Hepatocyte (in vitro differentiated cells): ENCODE measurements around the gene ENOSF1. TPM values are rescaled to one million over a fixed set of nuclear protein-coding genes. Genes with fewer than 3 reads are reported as not detected.

Experiments used
- DNase-seq: peaks from one replicate; pipeline ENCODE4 v3.0.0-alpha.2; 2016; ENCODE audit warnings: low spot score
- H2AFZ ChIP-seq: fragments of 200-600 bp; sonication (generic); 2 replicates; pipeline ENCODE4 v1.6.0; 2016; ENCODE audit warnings: antibody characterized with exemption, mild to moderate bottlenecking
- H3K27ac ChIP-seq: fragments of 200-600 bp; sonication (generic); 2 replicates; pipeline ENCODE4 v1.5.1; 2016; ENCODE audit warnings: mild to moderate bottlenecking
- H3K27me3 ChIP-seq: fragments of 200-600 bp; sonication (generic); 2 replicates; pipeline ENCODE4 v1.6.1; 2016
- H3K36me3 ChIP-seq: fragments of 200-600 bp; sonication (generic); replicated peaks from 2 replicates; pipeline ENCODE4 v1.5.1; 2016; ENCODE audit warnings: low read depth; ENCODE audit not compliant: insufficient read depth
- H3K4me1 ChIP-seq: fragments of 200-600 bp; sonication (generic); 2 replicates; pipeline ENCODE4 v1.5.1; 2016; ENCODE audit warnings: mild to moderate bottlenecking, moderate library complexity; ENCODE audit not compliant: insufficient read depth
- H3K4me2 ChIP-seq: fragments of 200-600 bp; sonication (generic); 2 replicates; pipeline ENCODE4 v1.6.0; 2016
- H3K4me3 ChIP-seq: fragments of 200-600 bp; sonication (generic); 2 replicates; pipeline ENCODE4 v1.5.1; 2016; ENCODE audit warnings: mild to moderate bottlenecking
- H3K79me2 ChIP-seq: fragments of 200-600 bp; sonication (generic); 2 replicates; pipeline ENCODE4 v1.6.0; 2017; ENCODE audit warnings: mild to moderate bottlenecking
- H3K9me2 ChIP-seq: fragments of 200-600 bp; sonication (generic); replicated peaks from 2 replicates; pipeline ENCODE4 v1.6.0; 2017; ENCODE audit warnings: mild to moderate bottlenecking; ENCODE audit not compliant: insufficient read depth
- H3K9me3 ChIP-seq: fragments of 200-600 bp; sonication (generic); 2 replicates; pipeline ENCODE4 v1.5.1; 2016; ENCODE audit warnings: low read depth, mild to moderate bottlenecking
- H4K20me1 ChIP-seq: fragments of 200-600 bp; sonication (generic); 2 replicates; pipeline ENCODE4 v1.6.0; 2016; ENCODE audit warnings: mild to moderate bottlenecking; ENCODE audit not compliant: insufficient read depth, poor library complexity, severe bottlenecking
- EZH2 ChIP-seq: fragments of 200-600 bp; sonication (generic); IDR thresholded peaks from 2 replicates; pipeline ENCODE4 v1.6.1; 2016; ENCODE audit warnings: antibody characterized with exemption, mild to moderate bottlenecking, borderline replicate concordance
- EZH2phosphoT487 ChIP-seq: fragments of 200-600 bp; sonication (generic); IDR thresholded peaks from one replicate; pipeline ENCODE4 v1.6.1; 2018; ENCODE audit warnings: antibody characterized with exemption, mild to moderate bottlenecking, low read depth, moderate library complexity; ENCODE audit not compliant: unreplicated experiment, severe bottlenecking
- WGBS: methylation state at CpG from one replicate; pipeline ENCODE4 v1.1.6; 2016; ENCODE audit warnings: low lambda C conversion rate; ENCODE audit errors: missing lambda C conversion rate; 5-methylcytosine and 5-hydroxymethylcytosine counted together
- polyA plus RNA-seq: library from polyadenylated mRNA; unstranded; fragments of >200 nt; fragmentation: Nextera tagmentation; extraction: Ambion mirVana; gene quantifications from 2 replicates; pipeline ENCODE4 v1.2.1, GENCODE V29; 2016
- total RNA-seq: library from RNA; depleted of rRNA; stranded (reverse); fragments of >200 nt; gene quantifications from 2 replicates; pipeline ENCODE4 v1.2.3, GENCODE V29; 2014
- TF ChIP-seq, protein P1 (sequence below): fragments of 200-600 bp; sonication (generic); IDR thresholded peaks from 2 replicates; pipeline ENCODE4 v1.5.1; 2016; ENCODE audit warnings: antibody characterized with exemption, mild to moderate bottlenecking; ENCODE audit not compliant: poor library complexity

Gene ENOSF1
- total and polyA plus RNA-seq, 2 experiments from 2014 or later, result 41.6 to 44.5 TPM

DNA sequence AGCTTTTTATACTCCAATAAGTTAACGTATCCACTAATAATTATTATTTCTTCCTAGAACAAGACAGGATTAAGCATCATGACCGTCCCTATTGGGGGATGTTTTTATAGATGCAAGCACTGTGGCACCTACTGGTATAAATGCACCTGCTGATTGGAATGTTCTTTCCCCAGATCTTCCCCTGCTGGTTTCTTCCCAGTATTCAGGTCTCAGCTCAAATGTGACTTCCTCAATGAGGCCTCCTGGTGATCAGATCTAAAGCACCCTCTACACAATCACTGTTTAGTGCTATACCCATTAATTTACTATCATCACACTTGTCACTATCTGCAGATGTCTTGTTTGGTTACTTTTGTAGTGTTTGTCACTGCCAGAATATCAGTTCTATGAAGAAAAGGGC is 58.9 kb downstream of the ENOSF1 start:
- Histone ChIP-seq H3K9me3 (no peaks in the 10 kb centered on the region), H3K79me2 (peaks cover 6% of the 10 kb centered on the region), H3K4me2 (no peak overlapping the region), H3K27me3 (no peaks in the 10 kb centered on the region), H4K20me1 (no peaks in the 10 kb centered on the region), H2AFZ (no peak overlapping the region), H3K27ac (no peak overlapping the region), H3K4me3 (no peak overlapping the region), H3K4me1 (no peaks in the 10 kb centered on the region), H3K36me3 (no peaks in the 10 kb centered on the region), H3K9me2 (no peaks in the 10 kb centered on the region)
- WGBS, result 93% methylated on average over 2 of the region's 2 CpGs
- DNase-seq, result no peak
- no peak for TF ChIP-seq EZH2
- no peak for TF ChIP-seq EZH2phosphoT487
- TF ChIP-seq, protein P1, sequence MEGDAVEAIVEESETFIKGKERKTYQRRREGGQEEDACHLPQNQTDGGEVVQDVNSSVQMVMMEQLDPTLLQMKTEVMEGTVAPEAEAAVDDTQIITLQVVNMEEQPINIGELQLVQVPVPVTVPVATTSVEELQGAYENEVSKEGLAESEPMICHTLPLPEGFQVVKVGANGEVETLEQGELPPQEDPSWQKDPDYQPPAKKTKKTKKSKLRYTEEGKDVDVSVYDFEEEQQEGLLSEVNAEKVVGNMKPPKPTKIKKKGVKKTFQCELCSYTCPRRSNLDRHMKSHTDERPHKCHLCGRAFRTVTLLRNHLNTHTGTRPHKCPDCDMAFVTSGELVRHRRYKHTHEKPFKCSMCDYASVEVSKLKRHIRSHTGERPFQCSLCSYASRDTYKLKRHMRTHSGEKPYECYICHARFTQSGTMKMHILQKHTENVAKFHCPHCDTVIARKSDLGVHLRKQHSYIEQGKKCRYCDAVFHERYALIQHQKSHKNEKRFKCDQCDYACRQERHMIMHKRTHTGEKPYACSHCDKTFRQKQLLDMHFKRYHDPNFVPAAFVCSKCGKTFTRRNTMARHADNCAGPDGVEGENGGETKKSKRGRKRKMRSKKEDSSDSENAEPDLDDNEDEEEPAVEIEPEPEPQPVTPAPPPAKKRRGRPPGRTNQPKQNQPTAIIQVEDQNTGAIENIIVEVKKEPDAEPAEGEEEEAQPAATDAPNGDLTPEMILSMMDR, result no peak

- no peaks in the 10 kb centered on the region for H3K4me1 ChIP-seq
- no peak for DNase-seq
- no peaks in the 10 kb centered on the region for H3K9me2 ChIP-seq
- no peaks in the 10 kb centered on the region for H3K27me3 ChIP-seq
- no peak overlapping the region for H3K4me3 ChIP-seq
- H3K4me2 ChIP-seq, result no peak overlapping the region
- H3K79me2 ChIP-seq, result peaks cover 5% of the 10 kb centered on the region
- H2AFZ ChIP-seq, result no peak overlapping the region
- 74% methylated on average over 4 of the region's 4 CpGs for WGBS
- no peaks in the 10 kb centered on the region for H4K20me1 ChIP-seq
- TF ChIP-seq EZH2, result no peak
- TF ChIP-seq EZH2phosphoT487, result no peak
- TF ChIP-seq, protein P1, result no peak
- H3K9me3 ChIP-seq, result no peaks in the 10 kb centered on the region
- H3K36me3 ChIP-seq, result no peaks in the 10 kb centered on the region
- H3K27ac ChIP-seq, result no peak overlapping the region
These were observed 60.3 kb downstream of the ENOSF1 start for GRCh38 chr18:652131-652530.

GRCh38 chr18:650428-650858 is 62.0 kb downstream of the ENOSF1 start:
- WGBS, result 50% methylated on average over 6 of the region's 6 CpGs
- TF ChIP-seq, protein P1, result no peak
- TF ChIP-seq EZH2 (no peak), EZH2phosphoT487 (no peak)

DNA sequence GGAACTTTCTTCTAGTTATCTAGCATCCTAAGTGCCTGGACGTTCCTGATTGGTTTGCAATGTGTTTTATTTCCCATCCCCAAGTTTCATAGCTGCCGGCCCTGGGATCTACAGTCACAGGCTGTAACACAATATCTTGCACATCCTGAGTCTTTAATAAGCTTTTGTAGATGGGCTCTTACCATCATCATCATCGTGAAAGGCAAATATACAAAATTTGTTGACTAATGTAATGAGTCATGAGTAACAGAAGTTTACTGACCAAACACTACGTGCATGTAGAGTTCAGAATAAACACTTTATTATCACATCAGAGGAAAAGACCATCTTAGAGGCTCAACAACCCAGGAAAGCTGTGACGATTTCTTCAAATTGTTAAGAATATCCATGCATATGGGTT is 63.1 kb downstream of the ENOSF1 start:
- Histone ChIP-seq H4K20me1 (no peaks in the 10 kb centered on the region), H3K9me3 (no peaks in the 10 kb centered on the region), H3K36me3 (no peaks in the 10 kb centered on the region), H3K27ac (no peak overlapping the region), H3K4me1 (no peaks in the 10 kb centered on the region), H3K4me3 (no peak overlapping the region), H3K79me2 (no peaks in the 10 kb centered on the region), H2AFZ (no peak overlapping the region), H3K9me2 (no peaks in the 10 kb centered on the region), H3K4me2 (no peak overlapping the region), H3K27me3 (no peaks in the 10 kb centered on the region)
- WGBS, result 58% methylated on average over 5 of the region's 5 CpGs
- no peak for DNase-seq
- TF ChIP-seq EZH2phosphoT487, result no peak
- no peak for TF ChIP-seq EZH2
- TF ChIP-seq, protein P1, result no peak

More at GRCh38 chr18:650428-650858, 62.0 kb downstream of the ENOSF1 start:
- H3K4me3 ChIP-seq, result no peak overlapping the region
- H3K9me3 ChIP-seq, result no peaks in the 10 kb centered on the region
- no peaks in the 10 kb centered on the region for H3K36me3 ChIP-seq
- H3K79me2 ChIP-seq, result no peaks in the 10 kb centered on the region
- H3K4me1 ChIP-seq, result no peaks in the 10 kb centered on the region
- H3K27ac ChIP-seq, result no peak overlapping the region
- H3K27me3 ChIP-seq, result no peaks in the 10 kb centered on the region
- H4K20me1 ChIP-seq, result no peaks in the 10 kb centered on the region
- no peak overlapping the region for H2AFZ ChIP-seq
- no peak for DNase-seq
- no peaks in the 10 kb centered on the region for H3K9me2 ChIP-seq
- H3K4me2 ChIP-seq, result no peak overlapping the region
